HepG2 (cell line): ENCODE data around the gene NAP1L1. TPM values are rescaled to one million over a fixed set of nuclear protein-coding genes. Genes with fewer than 3 reads are reported as not detected.
A peak's percentile ranks its signal among the peaks of the same experiment; 100 is the strongest.

Source experiments
- ARID4A ChIP-seq: sonication (generic); formaldehyde crosslinking; IDR thresholded peaks from 2 replicates; pipeline ENCODE4 v1.5.0; 2020; ENCODE audit warnings: mild to moderate bottlenecking, missing genetic modification reagents, borderline replicate concordance
- ATF7-NPFF ChIP-seq: sonication (generic); formaldehyde crosslinking; IDR thresholded peaks from 2 replicates; pipeline ENCODE4 v1.8.1; 2023; ENCODE audit warnings: mild to moderate bottlenecking, low read depth, missing genetic modification reagents, moderate library complexity
- CEBPZ ChIP-seq: IDR thresholded peaks from 2 replicates; pipeline ENCODE4 v1.6.1; 2012; ENCODE audit warnings: low read length, improper control_type of control experiment
- ELF1 ChIP-seq: sonication (generic); formaldehyde crosslinking; IDR thresholded peaks from 2 replicates; pipeline ENCODE4 v1.4.0; 2020; ENCODE audit warnings: missing genetic modification reagents
- ERF ChIP-seq: IDR thresholded peaks from 2 replicates; pipeline ENCODE4 v1.6.1; 2018; ENCODE audit warnings: missing biosample characterization, missing genetic modification reagents
- ETV5 ChIP-seq: IDR thresholded peaks from 2 replicates; pipeline ENCODE4 v1.6.1; 2018; ENCODE audit warnings: missing biosample characterization, missing genetic modification reagents, inconsistent platforms, borderline replicate concordance
- IRF2 ChIP-seq: IDR thresholded peaks from 2 replicates; pipeline ENCODE4 v1.6.1; 2018; ENCODE audit warnings: missing genetic modification reagents, missing compliant biosample characterization
- JDP2 ChIP-seq: sonication (generic); formaldehyde crosslinking; IDR thresholded peaks from 2 replicates; pipeline ENCODE4 v1.8.1; 2022; ENCODE audit warnings: missing genetic modification reagents, borderline replicate concordance
- MLLT10 ChIP-seq: sonication (generic); formaldehyde crosslinking; IDR thresholded peaks from 2 replicates; pipeline ENCODE4 v1.4.0; 2020; ENCODE audit warnings: missing genetic modification reagents
- NFYC ChIP-seq: IDR thresholded peaks from 2 replicates; pipeline ENCODE4 v1.6.1; 2016; ENCODE audit warnings: missing genetic modification reagents, missing compliant biosample characterization
- PITX1 ChIP-seq: sonication (generic); formaldehyde crosslinking; IDR thresholded peaks from 2 replicates; pipeline ENCODE4 v1.5.1; 2020; ENCODE audit warnings: mild to moderate bottlenecking, missing genetic modification reagents
- REST ChIP-seq, 2 experiments: IDR thresholded peaks; 2 replicates each; pipeline ENCODE4 v1.6.1; 2011 to 2012; ENCODE audit warnings: low read length in 2 of 2, borderline replicate concordance in 1 of 2, low read depth in 1 of 2, mild to moderate bottlenecking in 1 of 2, moderate library complexity in 1 of 2
- SMARCE1 ChIP-seq: fragments of 450-650 bp; IDR thresholded peaks from 2 replicates; pipeline ENCODE4 v1.6.1; 2017; ENCODE audit warnings: borderline replicate concordance
- ZC3H13 ChIP-seq: sonication (generic); formaldehyde crosslinking; IDR thresholded peaks from 2 replicates; pipeline ENCODE4 v1.8.1; 2023; ENCODE audit warnings: mild to moderate bottlenecking, missing genetic modification reagents, moderate library complexity
- ZNF564 ChIP-seq: sonication (generic); formaldehyde crosslinking; IDR thresholded peaks from 2 replicates; pipeline ENCODE4 v1.8.1; 2023; ENCODE audit warnings: mild to moderate bottlenecking, missing genetic modification reagents
- ZNF776 ChIP-seq: sonication (generic); formaldehyde crosslinking; IDR thresholded peaks from 2 replicates; pipeline ENCODE4 v1.4.0; 2020; ENCODE audit warnings: mild to moderate bottlenecking, missing genetic modification reagents
- polyA plus RNA-seq, 8 experiments: library from polyadenylated mRNA; depleted of rRNA in 3 of 8; stranded (reverse) in 7 of 8; unstranded in 1 of 8; fragments of >200 nt; fragmentation: Illumina TruSeq in 4 of 8; extraction: Trizol in 4 of 8; gene quantifications; 2 replicates each; pipeline versions ENCODE4 v1.2.1 to v1.2.3, GENCODE V29; 2011 to 2016; ENCODE audit warnings: low read depth in 4 of 8, missing spikeins in 1 of 8, mixed read lengths in 1 of 8; ENCODE audit not compliant: insufficient read depth in 1 of 8
- total RNA-seq, 5 experiments: library from RNA; depleted of rRNA; stranded (reverse); fragments of >200 nt; fragmentation: Illumina TruSeq; extraction: Trizol; gene quantifications; 2 replicates each; pipeline ENCODE4 v1.2.3, GENCODE V29; 2016; ENCODE audit warnings: low read depth in 1 of 5
- TF ChIP-seq, protein P1 (sequence below): IDR thresholded peaks from 2 replicates; pipeline ENCODE4 v1.6.1; 2016; ENCODE audit warnings: missing genetic modification reagents, missing compliant biosample characterization
- TF ChIP-seq, protein P2 (sequence below): sonication (generic); formaldehyde crosslinking; IDR thresholded peaks from 2 replicates; pipeline ENCODE4 v1.4.0; 2020; ENCODE audit warnings: missing genetic modification reagents

NAP1L1 gene
- total and polyA plus RNA-seq, 2 of the 13 experiments (the other 11 are each of a cell fraction or from before 2014, with no cell fraction given) = 207 to 309 TPM

DNA sequence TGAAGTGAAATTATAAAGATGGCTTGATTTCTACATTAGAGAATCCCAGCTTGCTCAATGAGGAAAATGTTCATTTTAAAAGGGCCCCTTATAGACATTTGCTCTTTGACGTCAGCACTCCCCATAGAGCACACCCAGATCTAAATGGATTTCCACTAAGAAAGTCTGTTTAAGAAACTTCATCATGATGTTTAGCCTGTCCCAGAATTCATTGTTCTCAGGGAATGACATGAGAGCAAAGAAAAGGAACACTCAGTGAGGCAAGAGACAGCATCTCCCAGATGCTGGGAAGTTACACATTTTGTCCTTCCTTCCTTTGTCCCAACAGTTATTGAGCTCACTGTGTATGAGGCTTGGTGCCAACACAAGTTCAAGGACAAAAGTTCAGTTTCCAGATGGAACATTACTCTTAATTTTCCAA lies 57.8 kb downstream of the NAP1L1 start (continued):
- TF ChIP-seq ARID4A (CRISPR knock-in tag) = no peak
- no peak for TF ChIP-seq SMARCE1
- TF ChIP-seq ZNF776 (CRISPR knock-in tag) = no peak
- TF ChIP-seq ATF7-NPFF (CRISPR knock-in tag) = no peak
- TF ChIP-seq ZNF564 (CRISPR knock-in tag) = no peak
- TF ChIP-seq, protein P1, sequence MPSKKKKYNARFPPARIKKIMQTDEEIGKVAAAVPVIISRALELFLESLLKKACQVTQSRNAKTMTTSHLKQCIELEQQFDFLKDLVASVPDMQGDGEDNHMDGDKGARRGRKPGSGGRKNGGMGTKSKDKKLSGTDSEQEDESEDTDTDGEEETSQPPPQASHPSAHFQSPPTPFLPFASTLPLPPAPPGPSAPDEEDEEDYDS (CRISPR knock-in tag) = no peak
- TF ChIP-seq ETV5 (CRISPR knock-in tag) = peak; percentile 54; the same call in 1 of the 2 replicates
- TF ChIP-seq ELF1 (CRISPR knock-in tag) = no peak
- TF ChIP-seq, protein P2, sequence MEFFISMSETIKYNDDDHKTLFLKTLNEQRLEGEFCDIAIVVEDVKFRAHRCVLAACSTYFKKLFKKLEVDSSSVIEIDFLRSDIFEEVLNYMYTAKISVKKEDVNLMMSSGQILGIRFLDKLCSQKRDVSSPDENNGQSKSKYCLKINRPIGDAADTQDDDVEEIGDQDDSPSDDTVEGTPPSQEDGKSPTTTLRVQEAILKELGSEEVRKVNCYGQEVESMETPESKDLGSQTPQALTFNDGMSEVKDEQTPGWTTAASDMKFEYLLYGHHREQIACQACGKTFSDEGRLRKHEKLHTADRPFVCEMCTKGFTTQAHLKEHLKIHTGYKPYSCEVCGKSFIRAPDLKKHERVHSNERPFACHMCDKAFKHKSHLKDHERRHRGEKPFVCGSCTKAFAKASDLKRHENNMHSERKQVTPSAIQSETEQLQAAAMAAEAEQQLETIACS (CRISPR knock-in tag) = no peak
- TF ChIP-seq JDP2 (CRISPR knock-in tag) = no peak
- no peak for TF ChIP-seq MLLT10 (CRISPR knock-in tag)
- no peak for TF ChIP-seq IRF2 (CRISPR knock-in tag)
- TF ChIP-seq ZC3H13 (CRISPR knock-in tag) = peak; percentile 99
- TF ChIP-seq CEBPZ = no peak
- TF ChIP-seq NFYC (CRISPR knock-in tag) = peak; percentile 22; the same call in 1 of the 2 replicates
- peak; percentile 45 for TF ChIP-seq ERF (CRISPR knock-in tag)
- TF ChIP-seq PITX1 (CRISPR knock-in tag) = no peak
- TF ChIP-seq REST (IDR thresholded peaks at IDR 0.05; ENCODE audit: borderline replicate concordance in 1 of 2, low read depth in 1 of 2, low read length in 2 of 2) = no peak; a peak in 1 of 4 replicates
